ENCODE results near the gene CREG2.

DNA sequence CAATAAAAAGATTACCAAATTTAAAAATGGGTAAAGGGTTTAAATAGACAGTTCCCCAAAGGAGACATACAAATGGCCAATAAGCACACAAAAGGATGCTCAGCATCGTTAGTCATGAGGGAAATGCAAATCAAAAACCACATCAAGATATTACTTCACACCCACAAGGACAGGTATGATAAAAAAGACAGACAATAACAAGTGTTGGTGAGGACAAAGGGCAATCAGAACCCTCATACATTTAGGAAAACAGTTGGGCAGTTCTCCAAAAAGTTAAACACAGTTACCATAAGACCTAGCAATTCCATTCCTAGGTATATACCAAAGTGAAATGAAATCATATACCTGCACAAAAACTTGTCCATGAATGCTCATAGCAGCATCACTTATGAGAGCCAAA lies 14.5 kb downstream of the CREG2 start:
- TF ChIP-seq, protein P1, sequence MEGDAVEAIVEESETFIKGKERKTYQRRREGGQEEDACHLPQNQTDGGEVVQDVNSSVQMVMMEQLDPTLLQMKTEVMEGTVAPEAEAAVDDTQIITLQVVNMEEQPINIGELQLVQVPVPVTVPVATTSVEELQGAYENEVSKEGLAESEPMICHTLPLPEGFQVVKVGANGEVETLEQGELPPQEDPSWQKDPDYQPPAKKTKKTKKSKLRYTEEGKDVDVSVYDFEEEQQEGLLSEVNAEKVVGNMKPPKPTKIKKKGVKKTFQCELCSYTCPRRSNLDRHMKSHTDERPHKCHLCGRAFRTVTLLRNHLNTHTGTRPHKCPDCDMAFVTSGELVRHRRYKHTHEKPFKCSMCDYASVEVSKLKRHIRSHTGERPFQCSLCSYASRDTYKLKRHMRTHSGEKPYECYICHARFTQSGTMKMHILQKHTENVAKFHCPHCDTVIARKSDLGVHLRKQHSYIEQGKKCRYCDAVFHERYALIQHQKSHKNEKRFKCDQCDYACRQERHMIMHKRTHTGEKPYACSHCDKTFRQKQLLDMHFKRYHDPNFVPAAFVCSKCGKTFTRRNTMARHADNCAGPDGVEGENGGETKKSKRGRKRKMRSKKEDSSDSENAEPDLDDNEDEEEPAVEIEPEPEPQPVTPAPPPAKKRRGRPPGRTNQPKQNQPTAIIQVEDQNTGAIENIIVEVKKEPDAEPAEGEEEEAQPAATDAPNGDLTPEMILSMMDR (IDR thresholded peaks at IDR 0.05 in 4 of 5, conservative IDR thresholded peaks at IDR 0.05 in 1 of 5) = no peak
- no peak for TF ChIP-seq POLR2A (IDR thresholded peaks at IDR 0.05)

Measured in gastrocnemius medialis (tissue), 4 donors.